Tibial nerve (tissue), 4 donors: ENCODE data around the gene GP1BA. TPM values are rescaled to one million over a fixed set of nuclear protein-coding genes. Genes with fewer than 3 reads are reported as not detected.

Experiments used
- DNase-seq, 2 donors: peaks; one replicate each; pipeline ENCODE4 v3.0.0-alpha.2; 2019; ENCODE audit warnings: low spot score in 2 of 2
- H3K27ac ChIP-seq, 4 donors: fragments of 200-600 bp; sonication (generic) in 3 of 4; one replicate each; pipeline ENCODE4 v1.5.1; 2017 to 2019; ENCODE audit warnings: mild to moderate bottlenecking in 1 of 4
- H3K27me3 ChIP-seq, 2 donors: fragments of 200-600 bp; sonication (generic) in 1 of 2; one replicate each; pipeline versions ENCODE4 v1.5.1 to v1.6.0; 2017 to 2019
- H3K36me3 ChIP-seq, 3 donors: fragments of 200-600 bp; sonication (generic); one replicate each; pipeline ENCODE4 v1.5.1; 2018 to 2019
- H3K4me1 ChIP-seq, 4 donors: fragments of 200-600 bp; sonication (generic) in 3 of 4; one replicate each; pipeline ENCODE4 v1.5.1; 2017 to 2019
- H3K4me3 ChIP-seq, 4 donors: fragments of 200-600 bp; sonication (generic) in 3 of 4; one replicate each; pipeline ENCODE4 v1.5.1; 2017 to 2019; ENCODE audit warnings: mild to moderate bottlenecking in 1 of 4, moderate library complexity in 1 of 4
- H3K9me3 ChIP-seq, 4 donors: fragments of 200-600 bp; sonication (generic) in 3 of 4; one replicate each; pipeline ENCODE4 v1.5.1; 2017 to 2019
- CTCF ChIP-seq, 5 experiments: fragments of 200-600 bp in 3 of 5; fragments of 450-650 bp in 2 of 5; sonication (generic) in 3 of 5; IDR thresholded peaks; one replicate each; pipeline ENCODE4 v1.5.1; 2016 to 2019; ENCODE audit warnings: antibody characterized with exemption in 5 of 5, mild to moderate bottlenecking in 3 of 5, moderate library complexity in 2 of 5
- EP300 ChIP-seq, 2 donors: sonication (generic); formaldehyde crosslinking; IDR thresholded peaks; one replicate each; pipeline ENCODE4 v1.6.1; 2017; ENCODE audit warnings: antibody characterized with exemption in 2 of 2, mild to moderate bottlenecking in 1 of 2
- POLR2A ChIP-seq, 2 donors: fragments of 450-650 bp; IDR thresholded peaks; one replicate each; pipeline ENCODE4 v1.6.1; 2017; ENCODE audit warnings: antibody characterized with exemption in 2 of 2, mild to moderate bottlenecking in 2 of 2, moderate library complexity in 2 of 2
- WGBS, 2 donors: methylation state at CpG; one replicate each; pipeline ENCODE4 v1.1.5; 2018; 5-methylcytosine and 5-hydroxymethylcytosine counted together
- total RNA-seq, 4 donors: library from RNA; depleted of rRNA; stranded (reverse); fragments of >200 nt; gene quantifications; one replicate each; pipeline ENCODE4 v1.1.0, GENCODE V29; 2016

GP1BA gene
- total RNA-seq, 4 donors from 2014 or later, result not detected

GRCh38 chr17:4948931-4949320 is 16.8 kb downstream of the GP1BA start:
- Histone ChIP-seq H3K27ac (peak overlapping the region; percentile 94 to 98 (median 96)), H3K9me3 (no peaks in the 10 kb centered on the region), H3K4me3 (peak overlapping the region; percentile 85 to 99 (median 95)), H3K4me1 (peaks cover 0 to 54% (median 36%) of the 10 kb centered on the region in 4 donors), H3K27me3 (no peaks in the 10 kb centered on the region), H3K36me3 (peaks cover 0 to 27% (median 0%) of the 10 kb centered on the region in 3 donors)
- DNase-seq, result peak; percentile 58 to 63
- TF ChIP-seq EP300 (IDR thresholded peaks at IDR 0.05) (no peak), CTCF (IDR thresholded peaks at IDR 0.05) (peak in 1 of 5 experiments; percentile 35), POLR2A (IDR thresholded peaks at IDR 0.05) (peak; percentile 14 to 36)
- 0% methylated on average over 35 of the region's 40 CpGs for WGBS, 2 donors

GRCh38 chr17:4949321-4950074 is 17.4 kb downstream of the GP1BA start:
- DNase-seq, result peak in 1 of 2 donors; percentile 46
- TF ChIP-seq CTCF (IDR thresholded peaks at IDR 0.05) (peak in 1 of 5 experiments; percentile 16), POLR2A (IDR thresholded peaks at IDR 0.05) (peak in 1 of 2 donors; percentile 32), EP300 (IDR thresholded peaks at IDR 0.05) (peak in 1 of 2 donors; percentile 10)
- peaks cover 0 to 21% (median 0%) of the 10 kb centered on the region in 3 donors for H3K36me3 ChIP-seq
- H3K27me3 ChIP-seq, result no peaks in the 10 kb centered on the region
- H3K27ac ChIP-seq, result peak overlapping the region; percentile 94 to 98 (median 96)
- peaks cover 0 to 48% (median 34%) of the 10 kb centered on the region in 4 donors for H3K4me1 ChIP-seq
- no peaks in the 10 kb centered on the region for H3K9me3 ChIP-seq
- H3K4me3 ChIP-seq, result peak overlapping the region; percentile 85 to 99 (median 95)
- WGBS, 2 donors, result 0 to 1% methylated on average over 6 to 48 of the region's 75 CpGs

- Histone ChIP-seq H3K36me3 (peaks cover 0 to 14% (median 0%) of the 10 kb centered on the region in 3 donors), H3K27ac (peak overlapping the region; percentile 94 to 98 (median 96)), H3K27me3 (no peaks in the 10 kb centered on the region), H3K9me3 (no peaks in the 10 kb centered on the region), H3K4me1 (peaks cover 0 to 41% (median 28%) of the 10 kb centered on the region in 4 donors), H3K4me3 (peak overlapping the region; percentile 85 to 99 (median 95))
- WGBS, 2 donors, result 11 to 22% methylated on average over 27 to 33 of the region's 52 CpGs
- DNase-seq, result peak in 1 of 2 donors; percentile 49
- no peak for TF ChIP-seq EP300 (IDR thresholded peaks at IDR 0.05)
- TF ChIP-seq POLR2A (IDR thresholded peaks at IDR 0.05), result no peak
- TF ChIP-seq CTCF (IDR thresholded peaks at IDR 0.05), result no peak
Observed at GRCh38 chr17:4950075-4950745, 18.1 kb downstream of the GP1BA start.

- WGBS, 2 donors, result 39 to 40% methylated on average over 7 of the region's 7 CpGs
- peaks cover 0 to 9% (median 0%) of the 10 kb centered on the region in 3 donors for H3K36me3 ChIP-seq
- peaks cover 0 to 35% (median 22%) of the 10 kb centered on the region in 4 donors for H3K4me1 ChIP-seq
- TF ChIP-seq POLR2A (IDR thresholded peaks at IDR 0.05), result no peak
- TF ChIP-seq CTCF (IDR thresholded peaks at IDR 0.05), result no peak
- peak within 1 kb of the TSS; percentile 94 to 98 (median 96) for H3K27ac ChIP-seq
- H3K27me3 ChIP-seq, result no peaks in the 10 kb centered on the region
- no peak for DNase-seq
- H3K4me3 ChIP-seq, result peak within 1 kb of the TSS; percentile 85 to 99 (median 95)
- H3K9me3 ChIP-seq, result no peaks in the 10 kb centered on the region
Observed at GRCh38 chr17:4950746-4951204, 18.7 kb downstream of the GP1BA start, which contains the start of gene ENO3. TSS of gene ENO3 (plus strand) at chr17:4951119. CDS start at chr17:4951830, 711 bp downstream.
